Activated T-cell treated with anti-CD3 and anti-CD28 coated beads for 1 hour (primary cell): ENCODE results near the gene C1orf146.
"Not testable (repeated sequence)": the region's sequence is repeated elsewhere in the genome, so short reads cannot be mapped to it uniquely, and the experiment has no call there.

ENCODE experiments used
- DNase-seq: peaks from one replicate; pipeline ENCODE4 v3.0.0-alpha.2; 2020; ENCODE audit warnings: low read depth

Gene C1orf146

GRCh38 chr1:92274939-92275338, 57.2 kb downstream of the C1orf146 start:
- no peak for DNase-seq

DNA sequence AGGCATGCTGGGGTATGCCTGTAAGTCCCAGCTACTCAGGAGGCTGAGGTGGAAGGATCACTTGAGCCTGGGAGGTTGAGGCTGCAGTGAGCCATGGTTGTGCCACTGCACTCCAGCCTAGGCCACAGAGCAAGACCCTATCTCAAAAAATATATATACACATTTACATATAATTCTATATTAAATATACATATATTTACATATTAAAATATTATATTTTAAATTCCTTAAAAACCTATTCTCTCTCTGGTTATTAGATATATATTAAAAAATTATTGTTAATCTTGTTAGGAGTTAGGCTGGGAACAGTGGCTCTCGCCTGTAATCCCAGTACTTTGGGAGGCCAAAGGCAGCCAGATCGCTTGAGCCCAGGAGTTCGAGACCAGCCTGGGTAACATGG, 58.4 kb downstream of the C1orf146 start:
- DNase-seq = no peak

DNA sequence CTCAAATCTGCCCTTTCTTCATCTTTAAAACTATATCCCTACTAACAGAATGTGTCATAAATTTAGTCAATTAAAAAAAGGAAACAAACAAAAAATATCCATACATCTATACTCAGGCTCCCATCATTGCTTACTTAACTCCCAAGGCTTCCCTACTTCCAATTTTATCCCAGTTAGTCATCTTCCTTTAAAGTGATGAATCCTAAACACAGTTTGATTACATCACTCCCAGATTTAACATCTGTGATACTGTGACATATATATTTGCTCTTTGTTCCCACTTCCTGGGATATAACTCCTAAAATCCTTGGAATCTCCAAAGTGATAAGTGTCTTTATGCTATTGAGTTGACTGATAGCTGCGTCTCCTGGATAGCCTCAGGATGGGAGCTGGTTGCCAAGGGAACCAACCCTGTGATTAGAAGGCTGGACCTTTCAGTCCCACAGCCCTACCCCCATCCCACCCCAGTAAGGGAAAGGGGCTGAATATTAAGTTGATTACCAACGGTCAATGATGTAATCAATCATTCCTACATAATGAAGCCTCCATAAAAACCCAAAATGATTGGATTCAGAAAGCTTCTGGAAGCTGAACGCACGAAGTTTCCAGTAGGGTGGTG, 59.5 kb downstream of the C1orf146 start:
- DNase-seq = no peak

DNA sequence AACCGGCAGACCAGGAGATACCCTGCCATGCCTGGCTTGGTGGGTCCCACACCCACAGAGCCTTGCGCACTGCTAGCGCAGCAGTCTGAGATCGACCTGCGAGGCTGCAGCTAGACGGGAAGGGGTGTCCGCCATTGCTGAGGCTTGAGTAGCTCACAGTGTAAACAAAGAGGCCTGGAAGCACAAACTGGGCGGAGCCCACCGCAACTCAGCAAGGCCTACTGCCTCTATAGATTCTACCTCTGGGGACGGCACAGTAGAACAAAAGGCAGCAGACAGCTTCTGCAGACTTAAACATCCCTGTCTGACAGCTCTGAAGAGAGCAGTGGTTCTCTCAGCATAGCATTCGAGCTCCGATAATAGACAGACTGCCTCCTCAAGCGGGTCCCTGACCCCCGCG, 62.1 kb downstream of the C1orf146 start:
- not testable (repeated sequence) for DNase-seq

DNA sequence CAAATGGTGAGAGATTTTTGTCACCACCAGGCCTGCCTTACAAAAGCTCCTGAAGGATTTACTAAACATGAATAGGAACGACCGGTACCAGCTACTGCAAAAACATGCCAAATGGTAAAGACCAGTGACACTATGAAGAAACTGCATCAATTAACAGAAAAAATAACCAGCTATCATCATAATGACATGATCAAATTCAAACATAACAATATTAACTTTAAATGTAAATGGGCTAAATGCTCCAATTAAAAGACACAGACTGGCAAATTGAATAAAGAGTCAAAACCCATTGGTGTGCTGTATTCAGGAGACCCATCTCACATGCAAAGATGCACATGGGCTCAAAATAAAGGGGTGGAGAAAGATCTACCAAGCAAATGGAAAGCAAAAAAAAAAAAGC, 63.7 kb downstream of the C1orf146 start:
- DNase-seq = not testable (repeated sequence)

DNA sequence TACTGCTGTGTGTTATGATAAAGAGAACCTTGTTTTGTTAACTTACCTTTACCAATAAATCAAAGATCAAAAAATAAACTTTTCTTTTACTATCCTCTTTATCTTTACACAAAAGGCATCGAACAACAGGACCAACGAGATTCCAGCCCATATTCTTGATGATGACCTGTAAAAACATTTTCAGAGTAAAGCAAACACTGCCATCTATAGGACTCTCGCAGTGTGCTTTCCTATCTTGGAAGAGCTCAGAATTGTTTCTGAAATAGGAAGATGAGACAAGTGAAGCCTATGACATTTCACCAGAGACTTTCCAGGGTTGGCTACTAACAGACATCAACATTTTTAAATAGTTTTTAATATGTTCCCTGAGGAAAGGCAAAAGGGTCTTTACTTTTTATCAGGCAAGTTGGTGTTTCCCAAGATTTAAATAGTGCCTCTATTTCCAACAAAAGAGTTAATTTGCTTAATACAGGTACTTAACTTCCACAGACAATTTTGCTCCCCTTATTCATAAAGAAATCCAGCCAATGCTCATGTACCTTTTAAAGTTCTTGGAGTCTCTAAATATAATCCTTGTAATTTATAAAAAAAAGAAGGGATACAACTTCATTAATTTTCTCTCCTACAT, 73.8 kb downstream of the C1orf146 start:
- DNase-seq = no peak
